Hepatic stellate cell (primary cell): ENCODE results near the gene S100A6.

Experiments used
- DNase-seq: peaks from one replicate; pipeline ENCODE4 v3.0.0; 2011; ENCODE audit warnings: low spot score

Gene S100A6

DNA sequence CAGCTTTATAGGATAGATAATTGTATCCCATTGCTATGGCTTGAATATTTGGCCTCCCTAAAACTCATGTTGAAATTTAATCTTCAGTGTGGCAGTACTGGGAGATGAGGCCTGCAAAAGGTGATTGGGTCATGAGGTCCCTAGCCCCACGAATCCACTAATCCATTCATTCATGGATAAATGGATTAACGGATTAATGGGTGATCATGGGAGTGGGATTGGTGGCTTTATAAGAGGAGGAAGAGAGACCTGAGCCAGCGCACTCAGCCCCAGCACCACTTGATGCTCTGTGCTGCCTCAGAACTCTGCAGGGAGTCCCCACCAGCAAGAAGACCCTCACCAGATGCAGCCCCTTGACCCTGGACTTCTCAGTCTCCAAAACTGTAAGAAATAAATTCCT lies 32.0 kb downstream of the S100A6 start:
- DNase-seq: no peak

DNA sequence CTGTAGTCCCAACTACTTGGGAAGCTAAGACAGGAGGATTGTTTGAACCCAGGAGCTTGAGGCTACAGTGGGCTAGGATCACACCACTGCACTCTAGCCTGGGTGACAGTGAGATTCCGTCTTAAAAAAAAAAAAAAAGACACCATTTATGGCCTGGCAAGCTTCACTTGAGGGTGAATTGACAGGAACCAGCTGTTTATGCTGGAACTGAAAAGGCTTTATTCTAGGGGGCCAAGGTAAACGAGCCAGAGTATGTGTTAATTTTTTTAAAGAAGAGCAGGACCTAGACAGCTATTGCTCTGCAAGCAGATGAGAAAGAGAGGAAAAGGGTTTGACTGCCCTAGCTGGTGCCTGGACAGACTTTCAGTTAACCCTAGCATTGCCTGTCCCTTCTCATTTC lies 37.0 kb downstream of the S100A6 start:
- no peak for DNase-seq

DNA sequence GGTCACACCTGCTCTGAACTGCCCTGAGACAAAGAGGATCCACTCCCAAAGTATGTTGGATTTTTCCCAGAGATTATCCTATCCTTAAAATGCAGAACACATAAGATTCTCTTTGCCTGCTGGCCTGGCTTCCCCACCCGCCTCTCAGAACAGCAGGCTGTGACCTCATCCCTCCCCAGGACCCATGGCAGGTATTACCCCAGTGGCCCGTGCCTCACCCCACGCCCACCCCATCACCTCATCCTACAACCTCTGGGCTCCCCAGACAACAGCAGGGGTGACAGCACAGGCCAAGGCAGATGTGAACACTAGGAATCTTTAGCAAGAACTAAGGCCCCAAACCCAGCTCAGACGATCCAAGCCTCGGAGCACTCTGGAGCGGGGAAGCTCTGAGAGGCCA lies 40.3 kb downstream of the S100A6 start:
- no peak for DNase-seq

DNA sequence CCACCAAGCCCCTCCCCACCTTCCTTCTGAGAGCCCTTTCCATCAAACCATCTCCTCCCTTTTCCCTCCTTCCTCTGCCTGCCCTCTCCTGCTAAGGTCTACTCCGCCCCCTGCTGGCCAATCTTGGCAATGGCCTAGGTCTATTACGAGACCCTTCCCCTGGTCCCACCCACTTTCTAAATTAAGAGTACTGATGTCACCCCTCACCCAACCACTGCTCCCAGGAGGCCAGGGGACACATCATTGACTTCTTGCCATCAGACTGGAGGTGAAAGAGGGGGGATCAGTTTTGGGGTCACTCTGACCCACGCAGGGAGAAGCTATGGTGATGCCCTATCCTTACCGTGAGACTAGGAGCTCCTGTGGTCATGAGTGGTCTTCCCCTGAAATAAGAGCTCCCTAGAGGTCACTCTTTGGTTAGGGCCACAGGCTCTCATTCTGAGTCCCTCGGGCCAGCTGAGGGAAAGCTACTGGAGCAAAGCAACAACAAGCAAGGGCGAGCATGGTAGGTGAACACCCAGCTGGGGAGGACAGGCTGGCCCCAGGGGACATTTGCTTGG lies 40.7 kb downstream of the S100A6 start:
- peak; percentile 44 for DNase-seq

DNA sequence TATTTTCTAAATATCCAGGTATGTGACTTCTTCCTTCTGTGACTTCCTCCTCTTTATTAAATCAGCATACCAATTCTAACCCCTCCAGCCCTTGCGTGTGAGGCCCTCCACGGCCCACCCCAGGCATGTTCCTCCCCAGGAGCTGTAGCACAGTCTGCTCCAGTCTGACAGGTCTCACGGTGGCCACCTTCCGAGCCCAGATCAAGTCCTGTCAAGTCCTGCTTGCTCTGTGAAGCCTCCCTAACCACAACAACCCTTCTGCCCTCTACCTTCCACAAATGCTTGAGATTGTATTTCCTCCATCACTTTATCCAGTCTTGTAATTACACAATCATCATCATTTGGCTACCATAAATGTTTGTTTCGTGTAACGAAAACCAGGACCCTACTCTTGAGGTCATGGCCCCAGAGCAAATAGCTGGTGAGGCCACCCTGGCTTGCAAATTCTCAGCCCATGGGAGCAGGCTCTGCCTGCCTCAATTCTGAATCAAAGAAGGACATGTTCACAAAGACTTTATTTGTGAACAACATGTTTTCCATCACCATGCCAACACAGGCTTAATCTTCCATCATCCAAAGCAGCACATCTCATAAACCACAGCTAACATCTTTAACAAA lies 42.3 kb downstream of the S100A6 start:
- no peak for DNase-seq

DNA sequence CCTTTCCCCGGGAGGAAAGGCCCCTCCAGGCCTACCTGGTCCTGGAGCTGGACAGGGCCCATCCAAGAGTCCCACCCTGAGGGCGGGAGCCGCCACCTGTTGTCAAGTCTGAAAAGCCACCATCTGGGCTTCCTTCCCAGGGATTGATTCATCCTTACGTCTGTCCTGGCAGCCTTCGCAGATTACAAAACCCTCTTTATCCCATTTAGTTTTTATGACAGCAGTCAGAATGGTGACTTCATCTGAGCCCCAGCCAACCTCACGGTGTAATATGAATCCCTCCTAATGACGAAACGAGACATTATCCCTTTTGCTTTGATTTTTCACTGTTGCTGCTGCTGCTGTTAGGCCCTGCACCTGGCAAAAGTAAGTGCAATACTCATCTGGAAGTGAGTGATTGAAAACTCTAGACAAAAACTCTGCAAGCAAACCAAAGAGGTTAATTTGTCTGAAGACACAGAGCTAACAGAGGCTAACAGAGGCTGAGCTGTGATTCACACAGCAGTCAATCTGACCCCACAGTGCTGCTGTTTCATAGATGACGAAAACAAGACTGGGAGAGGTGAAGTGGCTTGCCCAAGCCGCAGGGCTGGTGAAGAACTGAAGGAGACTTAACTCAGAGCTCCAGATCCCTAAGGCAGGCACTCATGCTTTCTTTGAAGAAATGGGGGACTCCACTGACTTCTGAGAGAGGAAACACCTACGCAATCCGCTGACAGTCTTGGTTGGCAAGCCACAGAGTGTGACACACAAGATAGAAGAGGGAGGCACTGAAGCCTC lies 45.3 kb downstream of the S100A6 start:
- peak; percentile 28 for DNase-seq

DNA sequence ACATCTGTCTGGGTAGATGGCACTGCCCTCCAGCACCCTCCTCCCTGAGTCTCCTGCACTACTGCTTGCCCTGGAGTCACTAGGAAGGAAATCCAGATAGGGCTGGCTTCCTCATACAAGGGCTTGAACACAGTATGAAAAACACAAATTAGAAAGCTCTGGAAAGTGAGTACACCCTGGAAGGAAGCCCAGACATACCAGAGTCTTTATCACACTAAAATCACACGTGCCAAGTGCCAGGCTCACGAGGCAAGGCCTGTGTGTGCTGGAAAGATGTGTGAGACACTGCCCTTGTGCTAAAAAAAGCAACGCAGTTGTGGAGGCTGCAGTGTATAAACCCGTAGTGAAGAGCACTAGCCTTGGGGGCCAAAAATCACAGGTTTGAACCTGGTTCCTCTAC lies 47.1 kb downstream of the S100A6 start:
- no peak for DNase-seq

DNA sequence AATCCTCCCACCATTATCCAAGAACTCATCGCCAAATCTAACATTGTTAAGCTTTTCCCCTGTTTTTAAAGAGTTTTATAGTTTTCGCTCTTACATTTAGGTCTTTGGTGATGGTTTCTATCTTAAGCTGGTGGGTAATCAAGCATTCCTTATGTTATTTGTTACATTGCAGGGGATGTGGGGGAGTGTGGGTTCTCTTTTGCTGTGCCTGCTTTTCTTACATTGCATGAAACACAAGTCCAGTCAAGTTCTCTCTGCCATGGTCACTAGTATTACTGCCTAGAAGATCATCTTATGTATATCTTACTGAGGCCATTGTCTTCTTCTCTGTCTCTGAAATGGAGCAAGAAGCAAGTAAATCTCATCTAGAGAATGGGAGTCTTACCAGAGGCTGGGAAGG lies 48.1 kb downstream of the S100A6 start:
- DNase-seq: no peak

DNA sequence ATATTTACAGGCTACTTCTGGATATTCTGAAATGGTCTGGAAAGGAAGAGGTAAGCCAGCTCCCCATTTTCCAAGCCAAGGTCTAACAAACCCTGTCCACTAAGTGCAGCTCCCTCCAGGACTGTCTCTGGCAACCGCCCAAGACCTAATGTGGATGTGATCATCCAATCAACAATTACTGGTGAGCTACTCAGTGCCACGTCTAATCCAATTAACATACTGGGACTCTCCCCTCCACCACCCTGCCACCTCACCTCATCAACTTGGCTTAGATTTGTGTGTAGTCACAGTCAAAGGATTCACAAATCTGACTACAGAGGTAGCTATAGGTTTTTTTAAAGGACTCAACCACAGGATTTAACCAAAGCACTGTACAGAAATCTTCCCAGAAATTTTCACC lies 49.9 kb downstream of the S100A6 start:
- DNase-seq: no peak
